Left ventricle myocardium inferior (tissue), 1 donor: ENCODE data around the gene SLC44A5. TPM values are rescaled to one million over a fixed set of nuclear protein-coding genes. Genes with fewer than 3 reads are reported as not detected.
"Not testable (repeated sequence)": the region's sequence is repeated elsewhere in the genome, so short reads cannot be mapped to it uniquely, and the experiment has no call there.

Experiments
- DNase-seq: peaks from one replicate; pipeline ENCODE4 v3.0.0-alpha.2; 2020
- H3K27ac ChIP-seq: fragments of 200-600 bp; replicated peaks from 2 replicates; pipeline ENCODE4 v1.8.0; 2021
- H3K27me3 ChIP-seq: fragments of 200-600 bp; 2 replicates; pipeline ENCODE4 v1.8.0; 2021; ENCODE audit warnings: low read depth
- H3K36me3 ChIP-seq: fragments of 200-600 bp; 2 replicates; pipeline ENCODE4 v1.8.0; 2021
- H3K4me1 ChIP-seq: fragments of 200-600 bp; 2 replicates; pipeline ENCODE4 v1.8.0; 2021
- H3K4me3 ChIP-seq: fragments of 200-600 bp; 2 replicates; pipeline ENCODE4 v1.8.0; 2021; ENCODE audit warnings: mild to moderate bottlenecking, moderate library complexity
- H3K9me3 ChIP-seq: fragments of 200-600 bp; replicated peaks from 2 replicates; pipeline ENCODE4 v1.8.0; 2021
- intact Hi-C: fragments of 100-400 bp; cut with micrococcal nuclease; formaldehyde crosslinking; loops from one replicate; pipeline ENCODE4 v1.11.0; 2022
- total RNA-seq: library from RNA; stranded (reverse); fragmentation: NEBNext Ultra II Directional; extraction: Animal tissue kit (Norgen Biotek cat#: 25700); gene quantifications from one replicate; pipeline ENCODE4 v1.2.1, GENCODE V29; 2021
- TF ChIP-seq, protein P1 (sequence below): fragments of 200-600 bp; IDR thresholded peaks from 2 replicates; pipeline ENCODE4 v1.8.0; 2021; ENCODE audit warnings: antibody characterized with exemption, mild to moderate bottlenecking, borderline replicate concordance
- donor health status: DM: no; HTN: yes; CAD: no; lungs with severe emphysema.

SLC44A5 gene
- total RNA-seq, 1 donor from 2014 or later, result 0.58 TPM

DNA sequence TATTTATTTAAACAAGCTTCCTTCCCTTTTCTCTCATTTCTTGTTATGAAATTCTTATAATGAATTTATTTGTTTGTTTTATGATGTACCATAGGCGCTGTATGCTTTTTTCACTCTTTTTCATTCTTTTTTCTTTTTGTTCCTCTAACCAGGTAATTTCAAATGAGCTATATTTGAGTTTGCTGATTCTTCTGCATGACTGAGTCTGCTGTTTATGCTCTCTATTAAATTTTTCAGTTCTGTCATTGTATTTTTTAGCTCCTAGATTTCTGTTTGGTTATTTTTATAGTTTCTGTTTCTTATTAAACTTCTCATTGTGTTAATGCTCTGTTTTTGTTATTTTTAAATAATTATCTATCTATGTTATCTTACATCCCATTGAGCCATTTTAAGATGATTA lies 244.3 kb downstream of the SLC44A5 start:
- no peak for DNase-seq
- Histone ChIP-seq H3K36me3 (no peaks in the 10 kb centered on the region), H3K9me3 (peaks cover 61% of the 10 kb centered on the region), H3K4me3 (no peak overlapping the region), H3K4me1 (no peaks in the 10 kb centered on the region), H3K27ac (no peak overlapping the region), H3K27me3 (no peaks in the 10 kb centered on the region)
- TF ChIP-seq, protein P1, sequence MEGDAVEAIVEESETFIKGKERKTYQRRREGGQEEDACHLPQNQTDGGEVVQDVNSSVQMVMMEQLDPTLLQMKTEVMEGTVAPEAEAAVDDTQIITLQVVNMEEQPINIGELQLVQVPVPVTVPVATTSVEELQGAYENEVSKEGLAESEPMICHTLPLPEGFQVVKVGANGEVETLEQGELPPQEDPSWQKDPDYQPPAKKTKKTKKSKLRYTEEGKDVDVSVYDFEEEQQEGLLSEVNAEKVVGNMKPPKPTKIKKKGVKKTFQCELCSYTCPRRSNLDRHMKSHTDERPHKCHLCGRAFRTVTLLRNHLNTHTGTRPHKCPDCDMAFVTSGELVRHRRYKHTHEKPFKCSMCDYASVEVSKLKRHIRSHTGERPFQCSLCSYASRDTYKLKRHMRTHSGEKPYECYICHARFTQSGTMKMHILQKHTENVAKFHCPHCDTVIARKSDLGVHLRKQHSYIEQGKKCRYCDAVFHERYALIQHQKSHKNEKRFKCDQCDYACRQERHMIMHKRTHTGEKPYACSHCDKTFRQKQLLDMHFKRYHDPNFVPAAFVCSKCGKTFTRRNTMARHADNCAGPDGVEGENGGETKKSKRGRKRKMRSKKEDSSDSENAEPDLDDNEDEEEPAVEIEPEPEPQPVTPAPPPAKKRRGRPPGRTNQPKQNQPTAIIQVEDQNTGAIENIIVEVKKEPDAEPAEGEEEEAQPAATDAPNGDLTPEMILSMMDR, result no peak
- intact Hi-C loops, result no loop called here

DNA sequence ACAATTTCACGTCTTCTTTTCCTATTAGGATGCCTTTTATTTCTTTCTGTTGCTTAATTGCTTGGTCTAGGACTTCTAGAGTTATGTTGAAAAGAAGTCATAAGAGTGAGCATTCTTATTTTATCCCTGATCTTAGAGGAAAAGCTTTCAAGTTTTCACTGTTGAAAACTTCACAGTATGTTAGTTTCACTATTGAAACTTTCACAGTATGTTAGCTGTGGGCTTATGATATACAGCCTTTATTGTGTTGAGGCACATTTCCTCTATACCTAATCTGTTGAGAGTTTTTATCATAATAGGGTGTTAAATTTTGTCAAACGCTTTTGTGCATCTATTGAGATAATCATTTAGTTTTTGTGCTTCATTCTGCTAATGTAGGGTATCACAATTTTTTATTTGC lies 249.7 kb downstream of the SLC44A5 start:
- DNase-seq, result no peak
- no peak overlapping the region for H3K4me3 ChIP-seq
- H3K4me1 ChIP-seq, result no peaks in the 10 kb centered on the region
- H3K9me3 ChIP-seq, result peaks cover 34% of the 10 kb centered on the region
- intact Hi-C loops, result no loop called here
- no peak overlapping the region for H3K27ac ChIP-seq
- H3K27me3 ChIP-seq, result no peaks in the 10 kb centered on the region
- TF ChIP-seq, protein P1, result no peak
- no peaks in the 10 kb centered on the region for H3K36me3 ChIP-seq

DNA sequence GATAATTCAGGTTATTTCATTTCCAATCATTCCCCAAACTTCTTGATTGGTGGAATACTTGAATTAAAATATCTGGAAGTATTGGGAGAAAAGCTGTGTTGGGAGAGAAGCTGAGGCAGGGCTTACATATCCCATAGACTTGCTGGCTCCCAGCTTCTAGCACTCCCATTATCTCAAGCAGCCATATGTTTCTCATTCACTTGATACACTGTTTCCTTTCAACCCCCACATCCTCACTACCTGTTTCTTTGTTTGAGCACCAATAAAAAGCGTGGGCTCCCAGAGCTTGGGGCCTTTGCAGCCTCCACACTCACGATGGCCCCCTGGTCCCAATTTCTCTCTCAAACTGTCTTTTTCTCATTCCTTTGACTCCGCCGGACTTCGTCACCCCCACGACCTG lies 256.6 kb downstream of the SLC44A5 start:
- DNase-seq, H3K27ac ChIP-seq, H3K4me1 ChIP-seq, H3K36me3 ChIP-seq, H3K4me3 ChIP-seq, H3K27me3 ChIP-seq, intact Hi-C loops, H3K9me3 ChIP-seq: not testable (repeated sequence)

DNA sequence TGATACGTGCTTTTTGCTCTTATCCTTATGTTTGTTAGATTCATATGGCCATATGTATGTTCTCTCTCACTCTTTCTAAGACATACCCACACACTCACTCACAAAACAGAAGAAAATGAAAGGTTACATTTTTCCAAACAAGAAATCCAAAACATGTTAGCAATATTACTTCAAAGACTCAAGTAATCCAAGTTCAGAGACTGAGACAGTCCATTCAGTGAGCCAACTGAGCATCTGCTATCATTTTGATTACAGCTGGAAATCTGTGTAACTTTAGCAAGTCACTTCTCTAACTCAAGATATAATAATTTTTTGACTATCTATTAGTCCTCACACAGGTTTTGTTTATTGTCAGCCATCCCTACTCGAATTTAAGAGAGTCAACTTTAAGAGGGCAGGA lies 257.9 kb downstream of the SLC44A5 start:
- Histone ChIP-seq H3K27ac (no peak overlapping the region), H3K27me3 (no peaks in the 10 kb centered on the region), H3K4me3 (no peak overlapping the region), H3K9me3 (peaks cover 13% of the 10 kb centered on the region), H3K4me1 (no peaks in the 10 kb centered on the region), H3K36me3 (no peaks in the 10 kb centered on the region)
- intact Hi-C loops, result no loop called here
- TF ChIP-seq, protein P1, result no peak
- DNase-seq, result no peak

DNA sequence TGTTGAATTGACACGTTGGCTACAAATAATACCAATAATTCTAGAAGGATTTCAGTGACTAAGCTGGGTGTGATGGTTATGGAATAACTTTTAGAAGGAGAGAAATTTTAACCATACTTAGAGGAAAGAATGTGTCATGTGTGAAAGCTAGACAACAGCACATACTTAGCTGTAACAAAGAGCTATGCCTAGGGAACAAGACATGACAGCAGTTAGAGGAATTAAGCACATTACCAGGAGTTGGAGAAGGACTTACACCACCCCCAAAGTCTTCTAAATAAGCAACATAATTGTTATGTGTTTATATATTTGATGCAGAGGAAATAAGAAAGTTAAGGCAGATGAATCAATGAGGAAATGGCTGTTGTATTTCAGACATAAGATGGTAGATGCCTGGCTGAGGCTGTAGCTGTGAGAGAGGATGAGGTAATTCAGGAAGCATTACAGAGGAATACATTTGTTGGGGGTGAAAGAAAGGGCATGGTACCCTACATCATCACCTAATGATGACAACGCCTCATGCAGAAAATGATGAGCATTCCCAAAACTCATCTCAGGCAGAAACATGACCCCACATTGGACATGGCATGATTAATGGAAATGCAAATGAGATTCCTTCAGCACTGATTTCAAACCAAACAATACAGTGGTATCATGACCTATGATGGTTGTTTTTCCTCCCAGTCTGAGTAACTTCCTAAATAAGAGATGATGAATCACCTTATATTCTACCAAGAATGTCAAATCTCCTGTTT lies 265.2 kb downstream of the SLC44A5 start:
- intact Hi-C loops, result no loop called here
- Histone ChIP-seq H3K27ac (no peak overlapping the region), H3K4me1 (no peaks in the 10 kb centered on the region), H3K36me3 (no peaks in the 10 kb centered on the region), H3K9me3 (peaks cover 16% of the 10 kb centered on the region), H3K27me3 (no peaks in the 10 kb centered on the region), H3K4me3 (no peak overlapping the region)
- TF ChIP-seq, protein P1, result no peak
- DNase-seq, result no peak

DNA sequence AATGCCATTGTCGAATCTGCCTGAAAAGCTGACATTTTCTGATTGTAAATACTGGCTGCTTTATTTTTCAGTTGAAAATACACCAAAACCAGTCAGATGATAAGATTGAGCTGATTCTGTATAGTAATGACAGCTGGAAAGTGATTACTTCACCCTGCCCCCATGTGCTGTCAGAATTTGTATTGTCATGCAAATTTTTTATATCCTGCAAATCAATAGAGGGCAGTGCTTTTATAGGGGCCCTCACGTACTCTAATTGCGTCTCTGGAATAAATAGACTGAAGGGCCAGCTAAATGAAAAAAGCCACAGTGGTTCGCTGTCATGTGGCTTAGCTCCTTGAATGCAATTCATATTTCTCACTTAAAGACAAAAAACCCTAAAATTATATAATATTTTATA lies 268.1 kb downstream of the SLC44A5 start:
- Histone ChIP-seq H3K36me3 (no peaks in the 10 kb centered on the region), H3K27me3 (no peaks in the 10 kb centered on the region), H3K9me3 (peaks cover under 1% of the 10 kb centered on the region), H3K27ac (no peak overlapping the region), H3K4me1 (no peaks in the 10 kb centered on the region), H3K4me3 (no peak overlapping the region)
- DNase-seq, result no peak
- intact Hi-C loops, result no loop called here
- TF ChIP-seq, protein P1, result no peak
